ENCODE data around the gene FOXO3.

The FOXO3 gene

GRCh38 chr6:108594640-108595039 is 33.9 kb downstream of the FOXO3 start:
- TF ChIP-seq CTCF (IDR thresholded peaks at IDR 0.05; ENCODE audit: insufficient read depth, low read length, missing control alignments) = no peak
- CTCF ChIA-PET = interaction anchor here (0.8 kb wide), 1 partner anchor 14 kb away, joined by 3 read pairs; no protein-coding TSS in a partner anchor
- H3K4me3 ChIP-seq (ENCODE audit: low read depth, low read length) = no peak overlapping the region
- POLR2A ChIA-PET = no interaction called here
- DNase-seq (ENCODE audit: low read depth, low spot score) = no peak

- H3K4me3 ChIP-seq (ENCODE audit: low read depth, low read length) = no peak overlapping the region
- DNase-seq (ENCODE audit: low read depth, low spot score) = no peak
- no peak for TF ChIP-seq CTCF (IDR thresholded peaks at IDR 0.05; ENCODE audit: insufficient read depth, low read length, missing control alignments)
- CTCF ChIA-PET = interaction anchor here (0.9 to 1.6 kb wide), 5 partner anchors 12 to 475 kb away, joined by 3 to 4 read pairs (median 3); no protein-coding TSS in a partner anchor
- POLR2A ChIA-PET = no interaction called here
These were observed 36.2 kb downstream of the FOXO3 start for GRCh38 chr6:108596956-108597355.

GRCh38 chr6:108597572-108598304 is 37.0 kb downstream of the FOXO3 start:
- POLR2A ChIA-PET = no interaction called here
- no peak overlapping the region for H3K4me3 ChIP-seq (ENCODE audit: low read depth, low read length)
- TF ChIP-seq CTCF (IDR thresholded peaks at IDR 0.05; ENCODE audit: insufficient read depth, low read length, missing control alignments) = no peak
- CTCF ChIA-PET = interaction anchor here (0.9 to 1.6 kb wide), 6 partner anchors 11 to 474 kb away, joined by 3 to 4 read pairs (median 3); no protein-coding TSS in a partner anchor
- DNase-seq (ENCODE audit: low read depth, low spot score) = no peak

GRCh38 chr6:108598305-108598863 is 37.7 kb downstream of the FOXO3 start:
- TF ChIP-seq CTCF (IDR thresholded peaks at IDR 0.05; ENCODE audit: insufficient read depth, low read length, missing control alignments) = no peak
- H3K4me3 ChIP-seq (ENCODE audit: low read depth, low read length) = no peak overlapping the region
- DNase-seq (ENCODE audit: low read depth, low spot score) = no peak
- POLR2A ChIA-PET = no interaction called here
- CTCF ChIA-PET = interaction anchor here (1.0 to 1.6 kb wide), 3 partner anchors 11 to 183 kb away, joined by 3 to 4 read pairs (median 4); no protein-coding TSS in a partner anchor

- ChIA-PET CTCF (interaction anchor here (1.2 kb wide), 1 partner anchor 9 kb away, joined by 3 read pairs; no protein-coding TSS in a partner anchor), POLR2A (no interaction called here)
- no peak for TF ChIP-seq CTCF (IDR thresholded peaks at IDR 0.05; ENCODE audit: insufficient read depth, low read length, missing control alignments)
- H3K4me3 ChIP-seq (ENCODE audit: low read depth, low read length) = no peak overlapping the region
- DNase-seq (ENCODE audit: low read depth, low spot score) = no peak
These were observed 43.4 kb downstream of the FOXO3 start for GRCh38 chr6:108604156-108604555.

GRCh38 chr6:108606250-108606690 is 45.6 kb downstream of the FOXO3 start:
- ChIA-PET POLR2A (no interaction called here), CTCF (no interaction called here)
- no peak overlapping the region for H3K4me3 ChIP-seq (ENCODE audit: low read depth, low read length)
- DNase-seq (ENCODE audit: low read depth, low spot score) = no peak
- TF ChIP-seq CTCF (IDR thresholded peaks at IDR 0.05; ENCODE audit: insufficient read depth, low read length, missing control alignments) = no peak
